OCI-LY1 (cell line): ENCODE measurements around the gene OXCT2.
"Not testable (repeated sequence)": the region's sequence is repeated elsewhere in the genome, so short reads cannot be mapped to it uniquely, and the experiment has no call there.

ENCODE experiments used
- H2AFZ ChIP-seq: fragments of 200-600 bp; sonication (generic), shearing (Covaris generic); 2 replicates; pipeline ENCODE4 v1.6.0; 2014; ENCODE audit warnings: antibody characterized with exemption, mild to moderate bottlenecking, low read length
- H3F3A ChIP-seq: fragments of 200-600 bp; sonication (generic), shearing (Covaris generic); 2 replicates; pipeline ENCODE4 v1.6.0; 2014; ENCODE audit warnings: mild to moderate bottlenecking, antibody characterized with exemption, low read length, moderate library complexity; ENCODE audit not compliant: insufficient read depth
- H3K27ac ChIP-seq: fragments of 200-600 bp; sonication (generic); 2 replicates; pipeline ENCODE4 v1.5.1; 2014; ENCODE audit warnings: low read length, mixed run types, mild to moderate bottlenecking, low read depth; ENCODE audit not compliant: poor library complexity, severe bottlenecking
- H3K27me3 ChIP-seq: fragments of 200-600 bp; sonication (generic); 2 replicates; pipeline ENCODE4 v1.6.0; 2014; ENCODE audit warnings: antibody characterized with exemption, mild to moderate bottlenecking, low read length, moderate library complexity; ENCODE audit not compliant: insufficient read depth
- H3K36me3 ChIP-seq: fragments of 200-600 bp; sonication (generic); 2 replicates; pipeline ENCODE4 v1.6.1; 2014; ENCODE audit warnings: mild to moderate bottlenecking, antibody characterized with exemption, low read length, moderate library complexity, mixed read lengths; ENCODE audit not compliant: insufficient read depth
- H3K4me1 ChIP-seq: fragments of 200-600 bp; sonication (generic); 2 replicates; pipeline ENCODE4 v1.5.1; 2014; ENCODE audit warnings: mild to moderate bottlenecking, low read length, moderate library complexity; ENCODE audit not compliant: insufficient read depth, severe bottlenecking
- H3K4me2 ChIP-seq: fragments of 200-600 bp; sonication (generic), shearing (Covaris generic); 2 replicates; pipeline ENCODE4 v1.6.1; 2014; ENCODE audit warnings: low read length
- H3K4me3 ChIP-seq: fragments of 200-600 bp; sonication (generic); 2 replicates; pipeline ENCODE4 v1.5.1; 2014; ENCODE audit warnings: low read length, low read depth, mild to moderate bottlenecking, mixed read lengths; ENCODE audit not compliant: poor library complexity, severe bottlenecking
- H3K79me2 ChIP-seq: fragments of 200-600 bp; shearing (Covaris generic); 2 replicates; pipeline ENCODE4 v1.6.1; 2016; ENCODE audit warnings: mixed run types, low read length, mixed read lengths; ENCODE audit not compliant: insufficient read depth
- H3K9ac ChIP-seq: fragments of 200-600 bp; sonication (generic), shearing (Covaris generic); 2 replicates; pipeline ENCODE4 v1.6.1; 2014; ENCODE audit warnings: mild to moderate bottlenecking, low read length, mixed read lengths
- H3K9me2 ChIP-seq: fragments of 200-600 bp; sonication (generic), shearing (Covaris generic); 2 replicates; pipeline ENCODE4 v1.6.1; 2014; ENCODE audit warnings: low read depth, mild to moderate bottlenecking, low read length, mixed read lengths
- H3K9me3 ChIP-seq: fragments of 200-600 bp; shearing (Covaris generic); 2 replicates; pipeline ENCODE4 v1.6.1; 2014; ENCODE audit warnings: low read length, mixed read lengths
- H4K20me1 ChIP-seq: fragments of 200-600 bp; sonication (generic), shearing (Covaris generic); 2 replicates; pipeline ENCODE4 v1.6.0; 2016; ENCODE audit warnings: mild to moderate bottlenecking, low read length; ENCODE audit not compliant: insufficient read depth
- EZH2 ChIP-seq: fragments of 200-600 bp; sonication (generic), shearing (Covaris generic); IDR thresholded peaks from 2 replicates; pipeline ENCODE4 v1.8.0; 2017; ENCODE audit warnings: borderline replicate concordance, mixed run types, mild to moderate bottlenecking, antibody characterized with exemption, low read length, moderate library complexity, mixed read lengths
- TF ChIP-seq, protein P1 (sequence below): fragments of 200-600 bp; sonication (generic), shearing (Covaris generic); IDR thresholded peaks from 2 replicates; pipeline ENCODE4 v1.5.1; 2017; ENCODE audit warnings: mild to moderate bottlenecking, antibody characterized with exemption, low read length, moderate library complexity, mixed read lengths

Gene OXCT2

GRCh38 chr1:39800471-39800835, 29.3 kb upstream of the OXCT2 start:
- no peaks in the 10 kb centered on the region for H3K27me3 ChIP-seq
- no peak overlapping the region for H3K4me2 ChIP-seq
- H3K4me1 ChIP-seq, result peaks cover 14% of the 10 kb centered on the region
- H3F3A ChIP-seq, result no peaks in the 10 kb centered on the region
- H3K9me2 ChIP-seq, result no peaks in the 10 kb centered on the region
- no peak for TF ChIP-seq EZH2
- TF ChIP-seq, protein P1, sequence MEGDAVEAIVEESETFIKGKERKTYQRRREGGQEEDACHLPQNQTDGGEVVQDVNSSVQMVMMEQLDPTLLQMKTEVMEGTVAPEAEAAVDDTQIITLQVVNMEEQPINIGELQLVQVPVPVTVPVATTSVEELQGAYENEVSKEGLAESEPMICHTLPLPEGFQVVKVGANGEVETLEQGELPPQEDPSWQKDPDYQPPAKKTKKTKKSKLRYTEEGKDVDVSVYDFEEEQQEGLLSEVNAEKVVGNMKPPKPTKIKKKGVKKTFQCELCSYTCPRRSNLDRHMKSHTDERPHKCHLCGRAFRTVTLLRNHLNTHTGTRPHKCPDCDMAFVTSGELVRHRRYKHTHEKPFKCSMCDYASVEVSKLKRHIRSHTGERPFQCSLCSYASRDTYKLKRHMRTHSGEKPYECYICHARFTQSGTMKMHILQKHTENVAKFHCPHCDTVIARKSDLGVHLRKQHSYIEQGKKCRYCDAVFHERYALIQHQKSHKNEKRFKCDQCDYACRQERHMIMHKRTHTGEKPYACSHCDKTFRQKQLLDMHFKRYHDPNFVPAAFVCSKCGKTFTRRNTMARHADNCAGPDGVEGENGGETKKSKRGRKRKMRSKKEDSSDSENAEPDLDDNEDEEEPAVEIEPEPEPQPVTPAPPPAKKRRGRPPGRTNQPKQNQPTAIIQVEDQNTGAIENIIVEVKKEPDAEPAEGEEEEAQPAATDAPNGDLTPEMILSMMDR, result no peak
- H4K20me1 ChIP-seq, result no peaks in the 10 kb centered on the region
- H3K9me3 ChIP-seq, result no peaks in the 10 kb centered on the region
- H3K27ac ChIP-seq, result no peak overlapping the region
- no peak overlapping the region for H3K9ac ChIP-seq
- no peaks in the 10 kb centered on the region for H3K36me3 ChIP-seq
- no peaks in the 10 kb centered on the region for H3K79me2 ChIP-seq
- no peak overlapping the region for H2AFZ ChIP-seq
- H3K4me3 ChIP-seq, result no peak overlapping the region

- Histone ChIP-seq H4K20me1 (no peaks in the 10 kb centered on the region), H3K4me1 (peaks cover 14% of the 10 kb centered on the region), H3F3A (no peaks in the 10 kb centered on the region), H3K4me2 (peak overlapping the region; percentile 57), H3K36me3 (no peaks in the 10 kb centered on the region), H3K79me2 (no peaks in the 10 kb centered on the region), H3K9me3 (no peaks in the 10 kb centered on the region), H3K4me3 (peak overlapping the region; percentile 46), H3K9me2 (no peaks in the 10 kb centered on the region), H3K9ac (peak overlapping the region; percentile 39; the same call in 1 of the 2 replicates), H3K27ac (no peak overlapping the region), H3K27me3 (no peaks in the 10 kb centered on the region), H2AFZ (no peak overlapping the region)
- no peak for TF ChIP-seq EZH2
- TF ChIP-seq, protein P1, result peak; percentile 58
Measured at GRCh38 chr1:39799770-39800470, 28.8 kb upstream of the OXCT2 start.

GRCh38 chr1:39798859-39799769, 28.0 kb upstream of the OXCT2 start:
- H3K4me1 ChIP-seq, result peaks cover 14% of the 10 kb centered on the region
- H3K4me2 ChIP-seq, result peak overlapping the region; percentile 57
- peak overlapping the region; percentile 26; the same call in 1 of the 2 replicates for H2AFZ ChIP-seq
- not testable (repeated sequence) for H3K9me2 ChIP-seq, H3K79me2 ChIP-seq, H4K20me1 ChIP-seq, H3F3A ChIP-seq, H3K27me3 ChIP-seq, H3K9me3 ChIP-seq, H3K36me3 ChIP-seq
- peak overlapping the region; percentile 46 for H3K4me3 ChIP-seq
- H3K27ac ChIP-seq, result peak overlapping the region; percentile 63
- peak overlapping the region; percentile 39; the same call in 1 of the 2 replicates for H3K9ac ChIP-seq
- TF ChIP-seq, protein P1, result peak; percentile 85
